ENCODE measurements around the gene KRTAP10-1. TPM values are rescaled to one million over a fixed set of nuclear protein-coding genes. Genes with fewer than 3 reads are reported as not detected.

The KRTAP10-1 gene
- total RNA-seq, 1 donor from 2014 or later, result not detected

- intact Hi-C loops (cut with micrococcal nuclease), result no loop called here
- peaks cover 45% of the 10 kb centered on the region for H3K27me3 ChIP-seq (ENCODE audit: low read depth)
- peaks cover 37% of the 10 kb centered on the region for H3K4me1 ChIP-seq
- peaks cover 16% of the 10 kb centered on the region for H3K9me3 ChIP-seq (replicated peaks)
- no peak for DNase-seq
- TF ChIP-seq CTCF (IDR thresholded peaks at IDR 0.05; ENCODE audit: borderline replicate concordance), result no peak
- H3K36me3 ChIP-seq, result no peaks in the 10 kb centered on the region
- H3K27ac ChIP-seq (replicated peaks), result no peak overlapping the region
- no peak overlapping the region for H3K4me3 ChIP-seq
These were observed 44.1 kb downstream of the KRTAP10-1 start for GRCh38 chr21:44495611-44496563.

- Histone ChIP-seq H3K27me3 (ENCODE audit: low read depth) (peaks cover 50% of the 10 kb centered on the region), H3K9me3 (replicated peaks) (peaks cover 16% of the 10 kb centered on the region), H3K36me3 (no peaks in the 10 kb centered on the region), H3K27ac (replicated peaks) (no peak overlapping the region), H3K4me1 (peaks cover 37% of the 10 kb centered on the region), H3K4me3 (no peak overlapping the region)
- intact Hi-C loops (cut with micrococcal nuclease), result no loop called here
- no peak for DNase-seq
- no peak for TF ChIP-seq CTCF (IDR thresholded peaks at IDR 0.05; ENCODE audit: borderline replicate concordance)
These were observed 45.0 kb downstream of the KRTAP10-1 start for GRCh38 chr21:44494956-44495355.

GRCh38 chr21:44494418-44494817 is 45.6 kb downstream of the KRTAP10-1 start:
- H3K4me1 ChIP-seq, result peaks cover 37% of the 10 kb centered on the region
- intact Hi-C loops (cut with micrococcal nuclease), result no loop called here
- no peak for DNase-seq

GRCh38 chr21:44492567-44493385 is 47.2 kb downstream of the KRTAP10-1 start:
- intact Hi-C loops (cut with micrococcal nuclease), result no loop called here
- peaks cover 46% of the 10 kb centered on the region for H3K27me3 ChIP-seq (ENCODE audit: low read depth)
- no peaks in the 10 kb centered on the region for H3K36me3 ChIP-seq
- no peak overlapping the region for H3K27ac ChIP-seq (replicated peaks)
- no peak for TF ChIP-seq CTCF (IDR thresholded peaks at IDR 0.05; ENCODE audit: borderline replicate concordance)
- DNase-seq, result no peak
- H3K9me3 ChIP-seq (replicated peaks), result peaks cover 19% of the 10 kb centered on the region
- H3K4me1 ChIP-seq, result peaks cover 31% of the 10 kb centered on the region
- no peak overlapping the region for H3K4me3 ChIP-seq

More at GRCh38 chr21:44494418-44494817, 45.6 kb downstream of the KRTAP10-1 start:
- Histone ChIP-seq H3K36me3 (no peaks in the 10 kb centered on the region), H3K27me3 (ENCODE audit: low read depth) (peaks cover 47% of the 10 kb centered on the region), H3K4me3 (no peak overlapping the region), H3K9me3 (replicated peaks) (peaks cover 16% of the 10 kb centered on the region), H3K27ac (replicated peaks) (no peak overlapping the region)
- TF ChIP-seq CTCF (IDR thresholded peaks at IDR 0.05; ENCODE audit: borderline replicate concordance), result no peak

GRCh38 chr21:44490816-44491215 is 49.2 kb downstream of the KRTAP10-1 start:
- DNase-seq, result no peak
- peaks cover 53% of the 10 kb centered on the region for H3K27me3 ChIP-seq (ENCODE audit: low read depth)
- peaks cover 12% of the 10 kb centered on the region for H3K4me1 ChIP-seq
- no peak overlapping the region for H3K4me3 ChIP-seq
- intact Hi-C loops (cut with micrococcal nuclease), result no loop called here
- H3K27ac ChIP-seq (replicated peaks), result no peak overlapping the region
- TF ChIP-seq CTCF (IDR thresholded peaks at IDR 0.05; ENCODE audit: borderline replicate concordance), result no peak
- H3K9me3 ChIP-seq (replicated peaks), result peaks cover 19% of the 10 kb centered on the region
- H3K36me3 ChIP-seq, result no peaks in the 10 kb centered on the region
